DOHH2 (cell line): ENCODE results near the gene FNBP1L.

ENCODE experiments used
- CTCF ChIP-seq: fragments of 200-600 bp; sonication (generic); IDR thresholded peaks from one replicate; pipeline ENCODE4 v1.5.1; 2014; ENCODE audit warnings: antibody characterized with exemption, mild to moderate bottlenecking, low read depth, low read length; ENCODE audit not compliant: poor library complexity, severe bottlenecking
- EZH2phosphoT487 ChIP-seq: fragments of 200-600 bp; sonication (generic); IDR thresholded peaks from 2 replicates; pipeline ENCODE4 v1.6.1; 2017; ENCODE audit warnings: borderline replicate concordance, mild to moderate bottlenecking, antibody characterized with exemption, low read length, moderate library complexity, mixed read lengths

- TF ChIP-seq CTCF = no peak
- TF ChIP-seq EZH2phosphoT487 = no peak
Observed at GRCh38 chr1:93459126-93459525, 11.2 kb downstream of the FNBP1L start.
